ENCODE results near the gene WDR4.
A peak's percentile ranks its signal among the peaks of the same experiment; 100 is the strongest.
"Not testable (repeated sequence)": the region's sequence is repeated elsewhere in the genome, so short reads cannot be mapped to it uniquely, and the experiment has no call there.

The WDR4 gene

GRCh38 chr21:42837421-42838211, 41.7 kb downstream of the WDR4 start:
- DNase-seq: no peak

GRCh38 chr21:42836767-42837301, 42.5 kb downstream of the WDR4 start:
- DNase-seq: no peak

- DNase-seq: no peak
Observed at GRCh38 chr21:42836402-42836666, 43.0 kb downstream of the WDR4 start.

GRCh38 chr21:42835611-42836401, 43.5 kb downstream of the WDR4 start:
- no peak for DNase-seq

GRCh38 chr21:42835211-42835610, 44.1 kb downstream of the WDR4 start:
- no peak for DNase-seq

- no peak for DNase-seq
Observed at GRCh38 chr21:42834726-42835191, 44.6 kb downstream of the WDR4 start.

- DNase-seq: no peak
Observed at GRCh38 chr21:42833859-42834725, 45.2 kb downstream of the WDR4 start.

GRCh38 chr21:42833439-42833815, 45.9 kb downstream of the WDR4 start:
- DNase-seq: peak in 1 of 2 experiments; percentile 35

- DNase-seq: not testable (repeated sequence)
Observed at GRCh38 chr21:42832321-42832630, 47.1 kb downstream of the WDR4 start.

- no peak for DNase-seq
Observed at GRCh38 chr21:42830456-42831455, 48.6 kb downstream of the WDR4 start.

- DNase-seq: no peak
Observed at GRCh38 chr21:42829954-42830353, 49.4 kb downstream of the WDR4 start.

GRCh38 chr21:42829417-42829816, 49.9 kb downstream of the WDR4 start:
- no peak for DNase-seq

GRCh38 chr21:42827588-42827987, 51.8 kb downstream of the WDR4 start:
- DNase-seq: no peak

GRCh38 chr21:42820616-42821465, 58.5 kb downstream of the WDR4 start:
- no peak for DNase-seq

GRCh38 chr21:42819861-42820615, 59.3 kb downstream of the WDR4 start:
- no peak for DNase-seq

GRCh38 chr21:42818328-42818749, 61.0 kb downstream of the WDR4 start:
- DNase-seq: peak; percentile 14 to 56

GRCh38 chr21:42815217-42815616, 64.1 kb downstream of the WDR4 start:
- DNase-seq: no peak

- not testable (repeated sequence) for DNase-seq
Observed at GRCh38 chr21:42812528-42813241, 66.7 kb downstream of the WDR4 start.

GRCh38 chr21:42811960-42812359, 67.4 kb downstream of the WDR4 start:
- DNase-seq: no peak
